Measurements from ENCODE around the gene SLC25A13.

The SLC25A13 gene

DNA sequence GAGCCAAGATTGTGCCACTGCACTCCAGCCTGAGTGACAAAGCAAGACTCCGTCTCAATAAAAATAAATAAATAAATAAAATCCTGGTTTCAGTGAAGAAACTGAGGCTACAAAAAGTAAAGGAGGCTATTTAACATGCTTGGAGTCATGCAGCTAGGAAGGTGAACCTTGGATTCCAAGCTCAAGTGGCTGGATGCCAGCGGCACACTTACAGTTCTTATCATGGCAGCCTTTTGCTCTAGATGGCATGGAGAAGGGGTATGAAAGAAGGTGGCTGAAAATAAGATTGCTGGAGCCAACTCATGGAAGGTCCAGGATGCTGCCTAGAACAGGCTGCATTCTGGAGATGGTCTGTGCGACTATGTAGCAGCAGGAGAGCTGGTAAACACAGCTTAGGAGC, 170.0 kb downstream of the SLC25A13 start:
- DNase-seq (ENCODE audit: low read depth in 1 of 2, low spot score in 1 of 2): no peak
- H3K27ac ChIP-seq (replicated peaks): no peak overlapping the region
- TF ChIP-seq SPI1 (IDR thresholded peaks at IDR 0.05; ENCODE audit: borderline replicate concordance, low read depth) (no peak), GABPA (IDR thresholded peaks at IDR 0.05; ENCODE audit: low read depth) (no peak), POLR2AphosphoS5 (IDR thresholded peaks at IDR 0.05; ENCODE audit: low read depth) (no peak)
- TF ChIP-seq, protein P1, sequence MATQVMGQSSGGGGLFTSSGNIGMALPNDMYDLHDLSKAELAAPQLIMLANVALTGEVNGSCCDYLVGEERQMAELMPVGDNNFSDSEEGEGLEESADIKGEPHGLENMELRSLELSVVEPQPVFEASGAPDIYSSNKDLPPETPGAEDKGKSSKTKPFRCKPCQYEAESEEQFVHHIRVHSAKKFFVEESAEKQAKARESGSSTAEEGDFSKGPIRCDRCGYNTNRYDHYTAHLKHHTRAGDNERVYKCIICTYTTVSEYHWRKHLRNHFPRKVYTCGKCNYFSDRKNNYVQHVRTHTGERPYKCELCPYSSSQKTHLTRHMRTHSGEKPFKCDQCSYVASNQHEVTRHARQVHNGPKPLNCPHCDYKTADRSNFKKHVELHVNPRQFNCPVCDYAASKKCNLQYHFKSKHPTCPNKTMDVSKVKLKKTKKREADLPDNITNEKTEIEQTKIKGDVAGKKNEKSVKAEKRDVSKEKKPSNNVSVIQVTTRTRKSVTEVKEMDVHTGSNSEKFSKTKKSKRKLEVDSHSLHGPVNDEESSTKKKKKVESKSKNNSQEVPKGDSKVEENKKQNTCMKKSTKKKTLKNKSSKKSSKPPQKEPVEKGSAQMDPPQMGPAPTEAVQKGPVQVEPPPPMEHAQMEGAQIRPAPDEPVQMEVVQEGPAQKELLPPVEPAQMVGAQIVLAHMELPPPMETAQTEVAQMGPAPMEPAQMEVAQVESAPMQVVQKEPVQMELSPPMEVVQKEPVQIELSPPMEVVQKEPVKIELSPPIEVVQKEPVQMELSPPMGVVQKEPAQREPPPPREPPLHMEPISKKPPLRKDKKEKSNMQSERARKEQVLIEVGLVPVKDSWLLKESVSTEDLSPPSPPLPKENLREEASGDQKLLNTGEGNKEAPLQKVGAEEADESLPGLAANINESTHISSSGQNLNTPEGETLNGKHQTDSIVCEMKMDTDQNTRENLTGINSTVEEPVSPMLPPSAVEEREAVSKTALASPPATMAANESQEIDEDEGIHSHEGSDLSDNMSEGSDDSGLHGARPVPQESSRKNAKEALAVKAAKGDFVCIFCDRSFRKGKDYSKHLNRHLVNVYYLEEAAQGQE (IDR thresholded peaks at IDR 0.05; ENCODE audit: insufficient replicate concordance, low read depth): no peak
- TF ChIP-seq, protein P2, sequence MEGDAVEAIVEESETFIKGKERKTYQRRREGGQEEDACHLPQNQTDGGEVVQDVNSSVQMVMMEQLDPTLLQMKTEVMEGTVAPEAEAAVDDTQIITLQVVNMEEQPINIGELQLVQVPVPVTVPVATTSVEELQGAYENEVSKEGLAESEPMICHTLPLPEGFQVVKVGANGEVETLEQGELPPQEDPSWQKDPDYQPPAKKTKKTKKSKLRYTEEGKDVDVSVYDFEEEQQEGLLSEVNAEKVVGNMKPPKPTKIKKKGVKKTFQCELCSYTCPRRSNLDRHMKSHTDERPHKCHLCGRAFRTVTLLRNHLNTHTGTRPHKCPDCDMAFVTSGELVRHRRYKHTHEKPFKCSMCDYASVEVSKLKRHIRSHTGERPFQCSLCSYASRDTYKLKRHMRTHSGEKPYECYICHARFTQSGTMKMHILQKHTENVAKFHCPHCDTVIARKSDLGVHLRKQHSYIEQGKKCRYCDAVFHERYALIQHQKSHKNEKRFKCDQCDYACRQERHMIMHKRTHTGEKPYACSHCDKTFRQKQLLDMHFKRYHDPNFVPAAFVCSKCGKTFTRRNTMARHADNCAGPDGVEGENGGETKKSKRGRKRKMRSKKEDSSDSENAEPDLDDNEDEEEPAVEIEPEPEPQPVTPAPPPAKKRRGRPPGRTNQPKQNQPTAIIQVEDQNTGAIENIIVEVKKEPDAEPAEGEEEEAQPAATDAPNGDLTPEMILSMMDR (IDR thresholded peaks at IDR 0.05; ENCODE audit: insufficient read depth, low read length): no peak
- H3K4me3 ChIP-seq (replicated peaks; ENCODE audit: insufficient read depth, low read length): no peak overlapping the region
- no peaks in the 10 kb centered on the region for H3K27me3 ChIP-seq (ENCODE audit: insufficient read depth, poor library complexity, severe bottlenecking)

DNA sequence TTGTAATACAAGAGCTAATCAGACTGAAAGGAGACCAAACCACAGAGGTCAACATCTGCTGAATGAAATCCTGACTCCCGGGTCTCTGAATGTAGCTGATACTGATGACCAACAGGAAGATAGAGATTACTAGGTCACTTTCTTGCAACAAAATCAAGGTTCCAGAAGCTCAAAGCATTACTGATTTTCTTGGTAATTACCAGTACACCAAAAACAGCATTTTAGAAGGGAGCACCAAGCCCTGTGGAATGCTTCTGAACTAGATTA, 177.7 kb downstream of the SLC25A13 start:
- H3K27ac ChIP-seq (replicated peaks): no peak overlapping the region
- TF ChIP-seq, protein P2 (IDR thresholded peaks at IDR 0.05; ENCODE audit: insufficient read depth, low read length): no peak
- no peak for TF ChIP-seq GABPA (IDR thresholded peaks at IDR 0.05; ENCODE audit: low read depth)
- TF ChIP-seq, protein P1 (IDR thresholded peaks at IDR 0.05; ENCODE audit: insufficient replicate concordance, low read depth): no peak
- no peak for TF ChIP-seq SPI1 (IDR thresholded peaks at IDR 0.05; ENCODE audit: borderline replicate concordance, low read depth)
- TF ChIP-seq POLR2AphosphoS5 (IDR thresholded peaks at IDR 0.05; ENCODE audit: low read depth): no peak
- no peak for DNase-seq (ENCODE audit: low read depth in 1 of 2, low spot score in 1 of 2)
- no peak overlapping the region for H3K4me3 ChIP-seq (replicated peaks; ENCODE audit: insufficient read depth, low read length)
- H3K27me3 ChIP-seq (ENCODE audit: insufficient read depth, poor library complexity, severe bottlenecking): no peaks in the 10 kb centered on the region

DNA sequence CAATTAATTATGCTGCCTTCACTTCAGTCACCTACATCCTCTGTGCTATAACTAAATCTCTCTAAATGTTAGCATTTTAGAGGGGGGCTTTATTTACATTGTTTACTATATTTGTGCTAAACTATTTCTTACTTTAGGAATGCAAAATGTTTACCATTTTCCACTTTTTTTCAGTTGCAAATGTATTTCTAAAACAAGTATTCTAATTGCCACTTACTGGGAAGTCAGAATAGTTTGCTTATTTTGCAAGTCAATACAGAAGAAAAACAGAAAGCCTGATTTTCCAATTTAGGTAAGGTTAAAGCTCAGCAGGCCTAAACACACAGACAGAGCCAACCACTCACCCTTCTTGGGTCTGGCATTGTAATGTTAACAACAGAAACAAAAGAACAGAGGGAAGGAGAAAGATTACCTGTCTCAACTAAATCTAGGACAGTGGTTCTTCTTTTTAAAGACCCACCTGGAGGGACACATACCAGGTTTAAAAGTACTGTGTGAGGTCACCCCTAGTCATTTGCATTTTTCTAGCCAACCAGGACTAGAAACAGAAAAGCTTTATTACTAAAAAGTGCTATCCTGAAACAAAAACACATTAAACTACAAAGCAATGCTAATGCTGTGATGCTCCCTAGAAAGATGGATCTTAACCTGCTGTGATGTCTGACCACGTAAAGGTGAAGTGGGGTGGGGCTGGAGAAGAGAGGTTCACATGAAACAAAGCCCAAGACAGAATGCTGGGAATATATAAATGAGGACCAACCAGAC, 178.2 kb downstream of the SLC25A13 start:
- Histone ChIP-seq H3K27ac (replicated peaks) (no peak overlapping the region), H3K27me3 (ENCODE audit: insufficient read depth, poor library complexity, severe bottlenecking) (no peaks in the 10 kb centered on the region), H3K4me3 (replicated peaks; ENCODE audit: insufficient read depth, low read length) (no peak overlapping the region)
- TF ChIP-seq POLR2AphosphoS5 (IDR thresholded peaks at IDR 0.05; ENCODE audit: low read depth) (no peak), GABPA (IDR thresholded peaks at IDR 0.05; ENCODE audit: low read depth) (no peak), SPI1 (IDR thresholded peaks at IDR 0.05; ENCODE audit: borderline replicate concordance, low read depth) (no peak)
- TF ChIP-seq, protein P2 (IDR thresholded peaks at IDR 0.05; ENCODE audit: insufficient read depth, low read length): no peak
- TF ChIP-seq, protein P1 (IDR thresholded peaks at IDR 0.05; ENCODE audit: insufficient replicate concordance, low read depth): no peak
- no peak for DNase-seq (ENCODE audit: low read depth in 1 of 2, low spot score in 1 of 2)

Measured in HL-60 (cell line).